Left ventricle myocardium inferior (tissue), 1 donor: ENCODE data around the gene NAALADL2. TPM values are rescaled to one million over a fixed set of nuclear protein-coding genes. Genes with fewer than 3 reads are reported as not detected.
A peak's percentile ranks its signal among the peaks of the same experiment; 100 is the strongest.

Experiments
- DNase-seq: peaks from one replicate; pipeline ENCODE4 v3.0.0-alpha.2; 2020
- H3K27ac ChIP-seq: fragments of 200-600 bp; replicated peaks from 2 replicates; pipeline ENCODE4 v1.8.0; 2021
- H3K27me3 ChIP-seq: fragments of 200-600 bp; 2 replicates; pipeline ENCODE4 v1.8.0; 2021; ENCODE audit warnings: low read depth
- H3K36me3 ChIP-seq: fragments of 200-600 bp; 2 replicates; pipeline ENCODE4 v1.8.0; 2021
- H3K4me1 ChIP-seq: fragments of 200-600 bp; 2 replicates; pipeline ENCODE4 v1.8.0; 2021
- H3K4me3 ChIP-seq: fragments of 200-600 bp; 2 replicates; pipeline ENCODE4 v1.8.0; 2021; ENCODE audit warnings: mild to moderate bottlenecking, moderate library complexity
- H3K9me3 ChIP-seq: fragments of 200-600 bp; replicated peaks from 2 replicates; pipeline ENCODE4 v1.8.0; 2021
- intact Hi-C: fragments of 100-400 bp; cut with micrococcal nuclease; formaldehyde crosslinking; loops from one replicate; pipeline ENCODE4 v1.11.0; 2022
- total RNA-seq: library from RNA; stranded (reverse); fragmentation: NEBNext Ultra II Directional; extraction: Animal tissue kit (Norgen Biotek cat#: 25700); gene quantifications from one replicate; pipeline ENCODE4 v1.2.1, GENCODE V29; 2021
- TF ChIP-seq, protein P1 (sequence below): fragments of 200-600 bp; IDR thresholded peaks from 2 replicates; pipeline ENCODE4 v1.8.0; 2021; ENCODE audit warnings: antibody characterized with exemption, mild to moderate bottlenecking, borderline replicate concordance
- donor health status: DM: no; HTN: yes; CAD: no; lungs with severe emphysema.

Gene NAALADL2
- total RNA-seq, 1 donor from 2014 or later: 5.8 TPM

DNA sequence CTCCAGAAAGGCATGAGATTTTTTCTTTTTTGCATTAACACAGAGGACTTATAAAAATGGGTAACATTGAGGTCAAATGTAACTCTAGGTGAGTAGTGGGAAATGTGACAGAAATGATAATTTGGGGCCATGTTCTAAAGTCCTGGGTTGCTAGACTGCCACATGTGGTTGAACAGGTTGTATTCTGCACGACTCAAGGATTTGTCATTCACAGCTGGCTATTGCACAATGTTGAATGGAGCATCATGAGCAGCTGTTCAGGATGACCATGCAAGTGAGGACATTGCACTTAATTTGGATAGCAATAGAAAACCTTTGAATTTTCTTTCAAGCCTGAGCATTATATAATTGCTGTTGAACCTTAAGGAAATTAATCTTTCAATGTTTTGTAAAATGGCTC is 396.6 kb downstream of the NAALADL2 start:
- H3K4me1 ChIP-seq: no peaks in the 10 kb centered on the region
- TF ChIP-seq, protein P1, sequence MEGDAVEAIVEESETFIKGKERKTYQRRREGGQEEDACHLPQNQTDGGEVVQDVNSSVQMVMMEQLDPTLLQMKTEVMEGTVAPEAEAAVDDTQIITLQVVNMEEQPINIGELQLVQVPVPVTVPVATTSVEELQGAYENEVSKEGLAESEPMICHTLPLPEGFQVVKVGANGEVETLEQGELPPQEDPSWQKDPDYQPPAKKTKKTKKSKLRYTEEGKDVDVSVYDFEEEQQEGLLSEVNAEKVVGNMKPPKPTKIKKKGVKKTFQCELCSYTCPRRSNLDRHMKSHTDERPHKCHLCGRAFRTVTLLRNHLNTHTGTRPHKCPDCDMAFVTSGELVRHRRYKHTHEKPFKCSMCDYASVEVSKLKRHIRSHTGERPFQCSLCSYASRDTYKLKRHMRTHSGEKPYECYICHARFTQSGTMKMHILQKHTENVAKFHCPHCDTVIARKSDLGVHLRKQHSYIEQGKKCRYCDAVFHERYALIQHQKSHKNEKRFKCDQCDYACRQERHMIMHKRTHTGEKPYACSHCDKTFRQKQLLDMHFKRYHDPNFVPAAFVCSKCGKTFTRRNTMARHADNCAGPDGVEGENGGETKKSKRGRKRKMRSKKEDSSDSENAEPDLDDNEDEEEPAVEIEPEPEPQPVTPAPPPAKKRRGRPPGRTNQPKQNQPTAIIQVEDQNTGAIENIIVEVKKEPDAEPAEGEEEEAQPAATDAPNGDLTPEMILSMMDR: no peak
- no peaks in the 10 kb centered on the region for H3K36me3 ChIP-seq
- DNase-seq: no peak
- no peak overlapping the region for H3K4me3 ChIP-seq
- no peaks in the 10 kb centered on the region for H3K9me3 ChIP-seq
- no peaks in the 10 kb centered on the region for H3K27me3 ChIP-seq
- H3K27ac ChIP-seq: no peak overlapping the region
- intact Hi-C loops: no loop called here

DNA sequence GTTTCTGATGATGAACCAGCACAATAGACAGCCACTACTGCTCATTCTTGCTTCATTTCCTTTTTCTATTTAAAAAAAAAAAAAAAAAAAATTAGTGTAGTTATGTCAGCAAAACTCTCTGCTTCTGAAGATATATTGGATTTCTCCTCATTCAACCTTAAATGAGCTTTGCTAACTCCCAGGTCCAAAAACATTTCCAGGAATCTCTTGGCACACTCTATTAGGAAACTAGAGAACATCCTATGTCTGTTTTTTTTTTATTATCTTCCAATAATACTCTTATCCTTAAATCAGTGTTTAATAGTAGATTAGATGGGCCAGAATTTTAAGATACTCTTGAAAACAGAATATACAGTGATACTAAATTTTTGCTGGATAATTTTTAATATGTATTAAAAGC is 398.0 kb downstream of the NAALADL2 start:
- DNase-seq: no peak
- Histone ChIP-seq H3K27me3 (no peaks in the 10 kb centered on the region), H3K9me3 (no peaks in the 10 kb centered on the region), H3K27ac (no peak overlapping the region), H3K4me3 (no peak overlapping the region), H3K36me3 (no peaks in the 10 kb centered on the region), H3K4me1 (no peaks in the 10 kb centered on the region)
- TF ChIP-seq, protein P1: no peak
- intact Hi-C loops: no loop called here

DNA sequence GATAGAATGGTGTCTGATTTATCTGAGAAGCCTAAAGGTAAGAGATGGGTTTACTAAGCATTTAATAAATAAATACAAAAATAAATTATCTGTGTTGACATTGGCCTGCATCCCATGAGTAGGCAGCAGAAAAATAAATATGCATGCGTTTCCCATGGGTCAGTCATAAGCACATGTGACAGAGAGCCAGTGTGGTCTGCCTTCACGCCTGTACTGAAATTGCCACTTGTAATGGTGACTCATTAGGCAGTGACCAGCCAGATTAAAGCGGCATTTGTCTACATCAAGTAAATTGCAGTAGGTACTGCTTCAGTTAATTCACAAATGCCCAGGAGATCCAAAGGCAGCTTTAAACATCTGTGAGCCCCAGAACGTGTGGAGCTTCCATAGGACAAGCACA is 399.6 kb downstream of the NAALADL2 start:
- intact Hi-C loops: no loop called here
- no peaks in the 10 kb centered on the region for H3K4me1 ChIP-seq
- H3K9me3 ChIP-seq: no peaks in the 10 kb centered on the region
- no peak overlapping the region for H3K27ac ChIP-seq
- no peaks in the 10 kb centered on the region for H3K36me3 ChIP-seq
- TF ChIP-seq, protein P1: no peak
- no peaks in the 10 kb centered on the region for H3K27me3 ChIP-seq
- no peak overlapping the region for H3K4me3 ChIP-seq
- DNase-seq: no peak

DNA sequence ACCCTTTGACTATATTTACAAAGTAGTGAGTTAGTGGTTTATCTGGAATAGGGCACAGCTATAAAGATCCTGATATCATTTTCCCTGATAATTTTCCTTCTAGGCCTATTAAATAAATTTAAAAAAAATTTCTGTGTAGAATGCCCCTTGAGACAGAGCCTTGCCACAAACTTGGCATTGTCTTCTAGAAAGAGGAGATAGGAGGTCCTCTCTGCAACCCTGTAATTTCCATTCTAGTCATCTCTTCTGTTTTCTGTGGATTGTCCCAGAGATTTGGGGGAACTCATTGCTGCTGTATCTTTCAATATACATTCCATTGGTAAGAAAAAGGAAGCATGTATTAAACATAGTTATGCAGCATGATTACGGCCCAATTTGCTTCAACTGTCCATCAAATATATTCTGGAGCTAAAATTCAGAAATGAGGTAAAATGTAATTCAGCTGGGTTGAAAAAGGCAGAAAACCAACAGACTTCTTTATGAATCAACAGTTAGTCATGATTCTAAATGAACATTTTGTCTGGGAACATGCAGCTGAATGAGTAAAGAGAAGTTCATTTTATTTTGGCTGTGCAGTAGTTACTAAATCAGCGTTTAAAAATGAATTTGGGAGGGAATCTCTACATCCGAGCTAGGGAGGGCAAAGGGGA is 401.1 kb downstream of the NAALADL2 start:
- Histone ChIP-seq H3K9me3 (no peaks in the 10 kb centered on the region), H3K27ac (peak overlapping the region; percentile 13), H3K27me3 (no peaks in the 10 kb centered on the region), H3K4me1 (no peaks in the 10 kb centered on the region), H3K36me3 (no peaks in the 10 kb centered on the region), H3K4me3 (no peak overlapping the region)
- TF ChIP-seq, protein P1: no peak
- intact Hi-C loops: no loop called here
- no peak for DNase-seq

DNA sequence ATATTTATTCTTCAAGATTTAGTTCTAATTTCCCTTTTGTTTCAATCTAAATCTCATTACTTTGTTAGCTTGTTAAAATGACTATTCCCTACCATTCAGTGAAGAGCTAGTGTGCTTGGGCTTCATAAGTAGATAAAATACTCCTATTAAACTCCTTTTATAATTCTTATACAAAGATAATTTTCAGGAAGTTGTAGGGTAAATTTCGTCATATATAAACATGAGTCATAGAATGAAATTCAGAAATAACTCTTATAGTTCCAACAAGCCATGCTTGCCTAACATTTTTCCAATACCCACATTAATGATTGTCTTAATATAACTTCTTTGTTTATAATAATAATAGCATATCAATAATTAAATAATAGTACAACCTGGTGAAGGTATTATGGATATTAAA is 407.3 kb downstream of the NAALADL2 start:
- no peak for DNase-seq
- Histone ChIP-seq H3K4me1 (no peaks in the 10 kb centered on the region), H3K4me3 (no peak overlapping the region), H3K27me3 (no peaks in the 10 kb centered on the region), H3K36me3 (no peaks in the 10 kb centered on the region), H3K27ac (no peak overlapping the region), H3K9me3 (no peaks in the 10 kb centered on the region)
- intact Hi-C loops: no loop called here
- TF ChIP-seq, protein P1: no peak

DNA sequence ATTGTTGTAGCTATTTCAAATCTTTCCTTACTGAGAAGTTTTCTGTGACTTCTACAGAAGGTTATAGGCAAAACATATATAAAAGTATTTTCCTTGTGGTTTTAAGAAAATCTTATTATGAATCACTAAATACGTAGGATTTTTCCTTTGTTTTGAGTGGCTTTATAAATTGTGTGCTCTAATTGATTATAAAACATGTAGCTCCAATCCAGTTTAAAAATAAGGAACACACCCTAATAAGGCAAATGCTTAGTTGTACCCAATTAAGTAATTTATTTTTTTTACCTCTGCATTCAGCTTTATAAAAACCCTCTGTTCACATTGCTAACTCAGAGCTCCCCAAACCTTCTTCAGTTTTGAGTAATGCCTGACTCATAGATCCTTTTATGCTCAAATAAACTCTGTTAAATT is 408.0 kb downstream of the NAALADL2 start:
- H3K9me3 ChIP-seq: no peaks in the 10 kb centered on the region
- no peak overlapping the region for H3K4me3 ChIP-seq
- no peak overlapping the region for H3K27ac ChIP-seq
- DNase-seq: no peak
- no peaks in the 10 kb centered on the region for H3K36me3 ChIP-seq
- TF ChIP-seq, protein P1: no peak
- H3K27me3 ChIP-seq: no peaks in the 10 kb centered on the region
- H3K4me1 ChIP-seq: no peaks in the 10 kb centered on the region
- intact Hi-C loops: no loop called here
